MCF 10A (cell line): Measurements from ENCODE around the gene TP53RK. TPM values are rescaled to one million over a fixed set of nuclear protein-coding genes. Genes with fewer than 3 reads are reported as not detected.

Experiments used
- Bru-seq: library from RNA; stranded (reverse); fragments of 400-500 nt; gene quantifications from one replicate; lab custom pipeline; 2021; lab: Mats Ljungman, UMichigan
- BruChase-seq, 2 experiments: library from RNA; stranded (reverse); fragments of 400-500 nt; gene quantifications; one replicate each; lab custom pipeline; 2021; lab: Mats Ljungman, UMichigan
- BruUV-seq: library from RNA; stranded (reverse); fragments of 400-500 nt; replicated peaks from 2 replicates; lab custom pipeline; 2021; lab: Mats Ljungman, UMichigan
- CTCF ChIA-PET: fragments of 300-600 bp; sonication (Branson Sonifier 250); formaldehyde crosslinking; extraction: SDS; loops from one replicate; lab custom pipeline; 2021; ENCODE audit warnings: antibody characterized with exemption, inconsistent platforms; lab: Yijun Ruan, JAX
- POLR2A ChIA-PET: fragments of 300-600, 350-650 bp; sonication (Branson Sonifier 250); formaldehyde crosslinking; extraction: SDS; loops from one replicate; lab custom pipeline; 2020; ENCODE audit warnings: antibody characterized with exemption, inconsistent platforms; lab: Yijun Ruan, JAX
- DNase-seq: peaks from one replicate; pipeline ENCODE4 v3.0.0-alpha.2; 2018; ENCODE audit not compliant: unreplicated experiment
- H3K27ac Mint-ChIP-seq: one replicate; pipeline ENCODE4 v1.8.0; 2022; ENCODE audit warnings: mild to moderate bottlenecking, low read depth, mixed read lengths; ENCODE audit not compliant: unreplicated experiment
- H3K27me3 Mint-ChIP-seq: one replicate; pipeline ENCODE4 v1.8.0; 2022; ENCODE audit warnings: mixed read lengths; ENCODE audit not compliant: insufficient read depth, unreplicated experiment
- H3K36me3 Mint-ChIP-seq: one replicate; pipeline ENCODE4 v1.8.0; 2022; ENCODE audit warnings: mild to moderate bottlenecking, moderate library complexity, mixed read lengths; ENCODE audit not compliant: insufficient read depth, unreplicated experiment
- H3K4me1 Mint-ChIP-seq: one replicate; pipeline ENCODE4 v1.8.0; 2022; ENCODE audit warnings: mixed read lengths; ENCODE audit not compliant: insufficient read depth, unreplicated experiment
- H3K4me3 Mint-ChIP-seq: one replicate; pipeline ENCODE4 v1.8.0; 2022; ENCODE audit warnings: mild to moderate bottlenecking, moderate library complexity, mixed read lengths; ENCODE audit not compliant: unreplicated experiment
- H3K9me3 Mint-ChIP-seq: one replicate; pipeline ENCODE4 v1.8.0; 2022; ENCODE audit warnings: mixed read lengths; ENCODE audit not compliant: unreplicated experiment
- CTCF ChIP-seq: fragments of 200-600 bp; IDR thresholded peaks from one replicate; pipeline ENCODE4 v1.8.0; 2022; ENCODE audit warnings: antibody characterized with exemption, mild to moderate bottlenecking; ENCODE audit not compliant: unreplicated experiment
- intact Hi-C: fragments of 100-400 bp; cut with micrococcal nuclease; formaldehyde crosslinking; loops from 2 replicates; pipeline ENCODE4 v1.14.1; 2022
- long read RNA-seq: library from polyadenylated mRNA; stranded (forward); transcript quantifications from one replicate; pipeline ENCODE4 v2.0.0, GENCODE V29; 2022
- total RNA-seq: library from RNA; stranded (reverse); gene quantifications from 2 replicates; pipeline ENCODE4 v1.2.3, GENCODE V29; 2022

The TP53RK gene
- total RNA-seq (11.0 and 16.2 TPM in 2 replicates), Bru-seq, nascent RNA (percentile 85 among the genes with signal in this experiment), BruChase-seq, experiment 1, labeled RNA remaining after a 6-hour chase (percentile 78 among the genes with signal in this experiment), BruChase-seq, experiment 2, labeled RNA remaining after a 2-hour chase (percentile 94 among the genes with signal in this experiment)
- long read RNA-seq, transcript TP53RK-202 (2 exons, 3,515 nt): major isoform, 60 of 77 reads
- long read RNA-seq, partial matches to known transcripts: 0 of 77 reads
- long read RNA-seq, other reads (novel, unspliced or antisense): 13 of 77 reads

GRCh38 chr20:46689082-46689753 lies at the start of gene TP53RK:
TSS of gene TP53RK (minus strand) at chr20:46689444. CDS start at chr20:46689414, 30 bp downstream.
- ChIA-PET POLR2A (interaction anchor here (0.5 to 3.7 kb wide), 24 partner anchors 9 to 1961 kb away, joined by 3 to 23 read pairs (median 3); partner anchors contain the start of genes PCIF1 and ZMYND8), CTCF (interaction anchor here (0.6 to 2.1 kb wide), 7 partner anchors 9 to 695 kb away, joined by 3 to 5 read pairs (median 3); no protein-coding TSS in a partner anchor)
- DNase-seq: peak; percentile 99
- intact Hi-C loops: loop anchor here (5.0 kb wide), 1 partner anchor 132 kb away; no protein-coding TSS in a partner anchor
- BruUV-seq: no TSS peak
- Mint-ChIP-seq H3K27ac (peak within 1 kb of the TSS; percentile 92), H3K9me3 (peaks cover 8% of the 10 kb centered on the region), H3K4me1 (peaks cover 29% of the 10 kb centered on the region), H3K36me3 (peaks cover 26% of the 10 kb centered on the region), H3K4me3 (peak within 1 kb of the TSS; percentile 88), H3K27me3 (no peaks in the 10 kb centered on the region)
- TF ChIP-seq CTCF: peak; percentile 31

GRCh38 chr20:46735436-46735835 lies 46.2 kb upstream of the TP53RK start:
- Mint-ChIP-seq H3K27me3 (peaks cover 42% of the 10 kb centered on the region), H3K36me3 (no peaks in the 10 kb centered on the region), H3K4me1 (no peaks in the 10 kb centered on the region), H3K9me3 (peaks cover under 1% of the 10 kb centered on the region), H3K27ac (no peak overlapping the region), H3K4me3 (no peak overlapping the region)
- no peak for DNase-seq
- POLR2A ChIA-PET: no interaction called here
- TF ChIP-seq CTCF: no peak
- intact Hi-C loops: no loop called here
- no TSS peak for BruUV-seq
- CTCF ChIA-PET: interaction anchor here (0.8 kb wide), 1 partner anchor 1048 kb away, joined by 3 read pairs; no protein-coding TSS in a partner anchor

GRCh38 chr20:46731770-46732169 lies 42.5 kb upstream of the TP53RK start:
- ChIA-PET POLR2A (no interaction called here), CTCF (interaction anchor here (1.2 kb wide), 1 partner anchor 15 kb away, joined by 7 read pairs; no protein-coding TSS in a partner anchor)
- Mint-ChIP-seq H3K4me3 (no peak overlapping the region), H3K27me3 (peaks cover 17% of the 10 kb centered on the region), H3K27ac (no peak overlapping the region), H3K4me1 (no peaks in the 10 kb centered on the region), H3K36me3 (no peaks in the 10 kb centered on the region), H3K9me3 (peaks cover 7% of the 10 kb centered on the region)
- BruUV-seq: no TSS peak
- intact Hi-C loops: no loop called here
- DNase-seq: no peak
- TF ChIP-seq CTCF: no peak
